HCT116 (cell line): ENCODE measurements around the gene REPS1. TPM values are rescaled to one million over a fixed set of nuclear protein-coding genes. Genes with fewer than 3 reads are reported as not detected.

ENCODE experiments used
- ATAC-seq: fragments of 200-7000 bp; cut with Tn5 transposase; 2 replicates; pipeline ENCODE4 v1.9.1; 2020; ENCODE audit warnings: mild to moderate bottlenecking, moderate library complexity
- BruUV-seq: library from RNA; stranded (reverse); fragments of 400-500 nt; replicated peaks from 2 replicates; lab custom pipeline; 2021; lab: Mats Ljungman, UMichigan
- CTCF ChIA-PET: fragments of 300-600 bp; sonication (Branson Sonifier 250); formaldehyde crosslinking; loops from one replicate; lab custom pipeline; 2021; ENCODE audit warnings: antibody characterized with exemption; lab: Charles Lee
- POLR2A ChIA-PET: fragments of 300-600, 350-600 bp; sonication (Branson Sonifier 250); formaldehyde crosslinking; loops from one replicate; lab custom pipeline; 2021; ENCODE audit warnings: antibody characterized with exemption; lab: Charles Lee
- RAD21 ChIA-PET, 2 experiments: fragments of 300-600 bp; sonication (Branson Sonifier 250); formaldehyde crosslinking; loops; one replicate each; lab custom pipeline; 2023; ENCODE audit warnings: low total read pairs in 2 of 2; ENCODE audit not compliant: uncharacterized antibody in 2 of 2, unreplicated experiment in 2 of 2, low non-redundant PET in 1 of 2; lab: Charles Lee
- DNase-seq: peaks from one replicate; pipeline ENCODE4 v3.0.0-alpha.2; 2010; ENCODE audit warnings: low read depth, low spot score
- H2AFZ ChIP-seq: fragments of 200-600 bp; shearing (Covaris generic), sonication (generic); 2 replicates; pipeline ENCODE4 v1.6.1; 2017; ENCODE audit warnings: low read depth, mixed run types, mixed read lengths, antibody characterized with exemption, low read length; ENCODE audit not compliant: poor library complexity, severe bottlenecking
- H3K27ac ChIP-seq: 2 replicates; pipeline ENCODE4 v1.5.1; 2012; ENCODE audit warnings: low read depth, low read length
- H3K27me3 ChIP-seq: fragments of 200-600 bp; sonication (generic); 2 replicates; pipeline ENCODE4 v1.6.1; 2016; ENCODE audit warnings: mixed run types, low read length, mixed read lengths; ENCODE audit not compliant: insufficient read depth
- H3K36me3 ChIP-seq, 2 experiments: fragments of 200-500 bp in 1 of 2; fragments of 200-600 bp in 1 of 2; sonication (Bioruptor generic) in 1 of 2; sonication (generic) in 1 of 2; 2 replicates each; pipeline versions ENCODE4 v1.5.1 to v1.6.1; 2014 to 2016; ENCODE audit warnings: low read length in 2 of 2, inconsistent platforms in 1 of 2, mixed read lengths in 1 of 2, mixed run types in 1 of 2; ENCODE audit not compliant: insufficient read depth in 2 of 2, control insufficient read depth in 1 of 2
- H3K4me1 ChIP-seq, 2 experiments: fragments of 200-600 bp in 1 of 2; sonication (generic) in 1 of 2; 2 replicates each; pipeline versions ENCODE4 v1.5.1 to v1.6.1; 2012 to 2017; ENCODE audit warnings: low read length in 2 of 2, inconsistent platforms in 1 of 2, mild to moderate bottlenecking in 1 of 2, mixed read lengths in 1 of 2, mixed run types in 1 of 2, moderate library complexity in 1 of 2; ENCODE audit not compliant: insufficient read depth in 2 of 2, control insufficient read depth in 1 of 2
- H3K4me2 ChIP-seq: fragments of 200-600 bp; sonication (generic); 2 replicates; pipeline ENCODE4 v1.6.1; 2017; ENCODE audit warnings: mixed run types, low read length, mixed read lengths
- H3K4me3 ChIP-seq, 2 experiments: fragments of 200-600 bp in 1 of 2; sonication (generic) in 1 of 2; replicated peaks in 1 of 2; 2 replicates each; pipeline ENCODE4 v1.5.1; 2011 to 2016; ENCODE audit warnings: low read length in 2 of 2, control low read depth in 1 of 2, low read depth in 1 of 2, mild to moderate bottlenecking in 1 of 2, mixed read lengths in 1 of 2, mixed run types in 1 of 2
- H3K79me2 ChIP-seq: fragments of 200-600 bp; sonication (generic); 2 replicates; pipeline ENCODE4 v1.6.1; 2017; ENCODE audit warnings: mild to moderate bottlenecking, mixed run types, low read length, moderate library complexity, mixed read lengths; ENCODE audit not compliant: insufficient read depth
- H3K9ac ChIP-seq: fragments of 200-600 bp; sonication (generic); 2 replicates; pipeline ENCODE4 v1.6.1; 2016; ENCODE audit warnings: low read length, mixed read lengths
- H3K9me2 ChIP-seq: fragments of 200-600 bp; sonication (generic), shearing (Covaris generic); 2 replicates; pipeline ENCODE4 v1.6.1; 2017; ENCODE audit warnings: mixed run types, mild to moderate bottlenecking, moderate library complexity; ENCODE audit not compliant: insufficient read depth
- H3K9me3 ChIP-seq, 2 experiments: fragments of 200-500 bp in 1 of 2; fragments of 200-600 bp in 1 of 2; sonication (Bioruptor generic) in 1 of 2; sonication (generic) in 1 of 2; 2 replicates each; pipeline ENCODE4 v1.6.1; 2014 to 2017; ENCODE audit warnings: low read length in 2 of 2, mixed read lengths in 2 of 2, inconsistent platforms in 1 of 2, low read depth in 1 of 2, mild to moderate bottlenecking in 1 of 2, mixed run types in 1 of 2, moderate library complexity in 1 of 2; ENCODE audit not compliant: control insufficient read depth in 1 of 2, insufficient read depth in 1 of 2
- H4K20me1 ChIP-seq: fragments of 200-600 bp; sonication (generic), shearing (Covaris generic); 2 replicates; pipeline ENCODE4 v1.6.1; 2017; ENCODE audit warnings: mixed run types, mild to moderate bottlenecking, moderate library complexity; ENCODE audit not compliant: insufficient read depth
- CBX3 ChIP-seq: IDR thresholded peaks from 2 replicates; pipeline ENCODE4 v1.6.1; 2012; ENCODE audit warnings: low read depth
- CEBPB ChIP-seq: IDR thresholded peaks from 2 replicates; pipeline ENCODE4 v1.6.1; 2012; ENCODE audit warnings: low read depth
- EGR1 ChIP-seq: IDR thresholded peaks from 2 replicates; pipeline ENCODE4 v1.6.1; 2012; ENCODE audit warnings: low read depth
- EZH2phosphoT487 ChIP-seq: fragments of 200-600 bp; IDR thresholded peaks from 2 replicates; pipeline ENCODE4 v1.6.1; 2018; ENCODE audit warnings: antibody characterized with exemption, borderline replicate concordance
- POLR2A ChIP-seq: IDR thresholded peaks from 2 replicates; pipeline ENCODE4 v1.7.0; 2011; ENCODE audit warnings: borderline replicate concordance; ENCODE audit not compliant: insufficient read depth, insufficient read length; ENCODE audit errors: extremely low read depth
- RAD21 ChIP-seq: IDR thresholded peaks from 2 replicates; pipeline ENCODE4 v1.6.1; 2012; ENCODE audit warnings: low read depth, mild to moderate bottlenecking
- SRF ChIP-seq: IDR thresholded peaks from 2 replicates; pipeline ENCODE4 v1.6.1; 2012; ENCODE audit warnings: low read depth
- TCF7L2 ChIP-seq: IDR thresholded peaks from 2 replicates; pipeline ENCODE4 v1.7.0; 2011; ENCODE audit warnings: borderline replicate concordance, inconsistent platforms; ENCODE audit not compliant: insufficient read depth, insufficient read length; ENCODE audit errors: extremely low read depth
- ZFX ChIP-seq: fragments of 450-650 bp; IDR thresholded peaks from 2 replicates; pipeline ENCODE4 v1.6.1; 2017
- ZNF274 ChIP-seq: fragments of 200-500 bp; sonication (Bioruptor generic); IDR thresholded peaks from 2 replicates; pipeline ENCODE4 v1.6.1; 2014; ENCODE audit warnings: mild to moderate bottlenecking, low read depth, low read length, inconsistent platforms
- intact Hi-C: fragments of 100-400 bp; cut with micrococcal nuclease; formaldehyde crosslinking; loops from 2 replicates; pipeline ENCODE4 v1.10.0; 2022
- total RNA-seq: library from RNA; stranded (reverse); gene quantifications from one replicate; pipeline ENCODE4 v1.2.1, GENCODE V29; 2021; ENCODE audit not compliant: unreplicated experiment
- TF ChIP-seq, protein P1 (sequence below): IDR thresholded peaks from 2 replicates; pipeline ENCODE4 v1.6.1; 2012; ENCODE audit warnings: low read depth
- TF ChIP-seq, protein P2 (sequence below): IDR thresholded peaks from 2 replicates; pipeline ENCODE4 v1.6.1; 2012

Gene REPS1
- total RNA-seq, 1 experiment from 2014 or later = 52.7 TPM

DNA sequence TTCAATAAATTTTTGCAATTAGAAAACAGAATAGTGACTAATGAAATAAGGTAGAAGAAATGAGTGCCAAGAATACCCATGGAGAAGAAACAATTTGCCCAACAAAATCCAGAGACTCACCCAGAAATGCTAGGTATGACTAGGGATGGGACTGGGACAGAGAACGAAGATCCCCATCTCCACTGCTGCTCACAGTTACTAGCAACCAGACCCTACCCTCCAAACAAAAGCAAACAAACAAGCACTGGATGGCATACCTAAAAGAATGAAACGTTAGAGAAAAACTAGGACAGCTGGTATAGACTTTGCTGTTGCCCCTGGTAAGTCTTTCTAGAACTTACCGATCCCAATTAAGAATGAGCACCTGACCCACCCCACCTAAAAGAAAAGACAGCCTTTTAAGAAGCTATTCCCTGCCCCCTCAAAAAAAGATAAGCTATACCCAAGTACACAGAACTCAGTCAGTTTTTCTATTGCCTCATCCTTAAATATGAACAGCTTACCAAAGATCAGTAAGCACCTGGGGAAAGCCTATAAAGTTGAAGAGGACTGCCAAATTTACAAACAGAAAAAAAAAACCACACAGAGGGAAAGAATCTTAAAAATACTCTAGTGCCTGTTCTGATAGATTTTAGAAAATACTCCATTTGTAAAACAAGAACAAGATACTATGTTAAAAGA, 31.7 kb downstream of the REPS1 start:
- 0 out of 4 replicates have a peak, but pooled peaks cover 0 to 7% of the 10 kb centered on the region in 2 experiments for H3K4me1 ChIP-seq
- H4K20me1 ChIP-seq = peaks cover 21% of the 10 kb centered on the region
- no peaks in the 10 kb centered on the region for H3K9me3 ChIP-seq
- H3K9me2 ChIP-seq = no peaks in the 10 kb centered on the region
- ATAC-seq = no peak
- H3K27ac ChIP-seq = no peak overlapping the region
- TF ChIP-seq RAD21 (no peak), SRF (no peak), EZH2phosphoT487 (no peak), TCF7L2 (no peak), EGR1 (no peak), ZNF274 (no peak), CEBPB (no peak), POLR2A (no peak), ZFX (no peak), CBX3 (no peak)
- TF ChIP-seq, protein P1, sequence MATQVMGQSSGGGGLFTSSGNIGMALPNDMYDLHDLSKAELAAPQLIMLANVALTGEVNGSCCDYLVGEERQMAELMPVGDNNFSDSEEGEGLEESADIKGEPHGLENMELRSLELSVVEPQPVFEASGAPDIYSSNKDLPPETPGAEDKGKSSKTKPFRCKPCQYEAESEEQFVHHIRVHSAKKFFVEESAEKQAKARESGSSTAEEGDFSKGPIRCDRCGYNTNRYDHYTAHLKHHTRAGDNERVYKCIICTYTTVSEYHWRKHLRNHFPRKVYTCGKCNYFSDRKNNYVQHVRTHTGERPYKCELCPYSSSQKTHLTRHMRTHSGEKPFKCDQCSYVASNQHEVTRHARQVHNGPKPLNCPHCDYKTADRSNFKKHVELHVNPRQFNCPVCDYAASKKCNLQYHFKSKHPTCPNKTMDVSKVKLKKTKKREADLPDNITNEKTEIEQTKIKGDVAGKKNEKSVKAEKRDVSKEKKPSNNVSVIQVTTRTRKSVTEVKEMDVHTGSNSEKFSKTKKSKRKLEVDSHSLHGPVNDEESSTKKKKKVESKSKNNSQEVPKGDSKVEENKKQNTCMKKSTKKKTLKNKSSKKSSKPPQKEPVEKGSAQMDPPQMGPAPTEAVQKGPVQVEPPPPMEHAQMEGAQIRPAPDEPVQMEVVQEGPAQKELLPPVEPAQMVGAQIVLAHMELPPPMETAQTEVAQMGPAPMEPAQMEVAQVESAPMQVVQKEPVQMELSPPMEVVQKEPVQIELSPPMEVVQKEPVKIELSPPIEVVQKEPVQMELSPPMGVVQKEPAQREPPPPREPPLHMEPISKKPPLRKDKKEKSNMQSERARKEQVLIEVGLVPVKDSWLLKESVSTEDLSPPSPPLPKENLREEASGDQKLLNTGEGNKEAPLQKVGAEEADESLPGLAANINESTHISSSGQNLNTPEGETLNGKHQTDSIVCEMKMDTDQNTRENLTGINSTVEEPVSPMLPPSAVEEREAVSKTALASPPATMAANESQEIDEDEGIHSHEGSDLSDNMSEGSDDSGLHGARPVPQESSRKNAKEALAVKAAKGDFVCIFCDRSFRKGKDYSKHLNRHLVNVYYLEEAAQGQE = no peak
- TF ChIP-seq, protein P2, sequence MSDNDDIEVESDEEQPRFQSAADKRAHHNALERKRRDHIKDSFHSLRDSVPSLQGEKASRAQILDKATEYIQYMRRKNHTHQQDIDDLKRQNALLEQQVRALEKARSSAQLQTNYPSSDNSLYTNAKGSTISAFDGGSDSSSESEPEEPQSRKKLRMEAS = no peak
- H3K27me3 ChIP-seq = no peaks in the 10 kb centered on the region
- no peak overlapping the region for H3K4me2 ChIP-seq
- H3K36me3 ChIP-seq = no peaks in the 10 kb centered on the region
- peaks cover 97% of the 10 kb centered on the region for H3K79me2 ChIP-seq
- POLR2A ChIA-PET = no interaction called here
- RAD21 ChIA-PET = no interaction called here
- CTCF ChIA-PET = no interaction called here
- no peak overlapping the region for H2AFZ ChIP-seq
- BruUV-seq = no TSS peak
- no peak overlapping the region for H3K9ac ChIP-seq
- no peak overlapping the region for H3K4me3 ChIP-seq
- intact Hi-C loops = no loop called here
- no peak for DNase-seq
